ENCODE results near the gene NSMF. TPM values are rescaled to one million over a fixed set of nuclear protein-coding genes. Genes with fewer than 3 reads are reported as not detected.

NSMF gene
- total and polyA plus RNA-seq, 2 of the 8 experiments (the other 6 are each of a cell fraction or from before 2014, with no cell fraction given), result 56.7 to 65.1 TPM

- 0 out of 2 replicates have a peak, but pooled peaks cover 2% of the 10 kb centered on the region for H3K23me2 ChIP-seq (ENCODE audit: low read depth, low read length)
- no peak overlapping the region for H3K4me3 ChIP-seq (ENCODE audit: extremely low read depth in 1 of 4, insufficient read depth in 2 of 4, low read depth in 3 of 4, low read length in 4 of 4)
- no peak overlapping the region for H3K4me2 ChIP-seq (ENCODE audit: insufficient read depth in 1 of 2, low read depth in 2 of 2, low read length in 2 of 2)
- no peaks in the 10 kb centered on the region for H4K20me1 ChIP-seq (replicated peaks in 1 of 2; ENCODE audit: control insufficient read depth in 1 of 2, insufficient read depth in 2 of 2, low read length in 2 of 2)
- H3K56ac ChIP-seq (replicated peaks; ENCODE audit: insufficient read length, low read depth, low read length), result no peak overlapping the region
- no peak overlapping the region for H2BK5ac ChIP-seq (ENCODE audit: low read depth, low read length)
- no peak overlapping the region for H2AFZ ChIP-seq (ENCODE audit: low read length)
- H2BK120ac ChIP-seq (replicated peaks; ENCODE audit: low read depth, low read length), result no peak overlapping the region
- DNase-seq (ENCODE audit: low read depth in 1 of 2, low spot score in 2 of 2) (no peak), FAIRE-seq (no peak)
- H3K27ac ChIP-seq (ENCODE audit: low read depth, low read length), result no peak overlapping the region
- H3K14ac ChIP-seq (ENCODE audit: insufficient read length), result no peak overlapping the region
- 94% methylated on average over 15 of the region's 15 CpGs; no CpG with 5 or more reads in 1 of the 2 experiments for WGBS, 2 experiments (ENCODE audit: extremely low coverage in 1 of 2, insufficient coverage in 1 of 2, insufficient read length in 1 of 2, insufficient replicate concordance in 2 of 2, low coverage in 1 of 2, low lambda C conversion rate in 2 of 2, missing lambda C conversion rate in 1 of 2)
- H3K36me3 ChIP-seq (ENCODE audit: control insufficient read depth in 2 of 4, insufficient read depth in 4 of 4, low read length in 3 of 4), result no peaks in the 10 kb centered on the region
- no peak overlapping the region for H4K5ac ChIP-seq (ENCODE audit: insufficient read length, low read depth, low read length)
- H3K23ac ChIP-seq (ENCODE audit: insufficient read length), result no peak overlapping the region
- H4K8ac ChIP-seq (ENCODE audit: extremely low read depth, insufficient read depth, low read length), result no peak overlapping the region
- no peaks in the 10 kb centered on the region for H3K79me1 ChIP-seq (ENCODE audit: low read depth, low read length)
- H4K91ac ChIP-seq (replicated peaks; ENCODE audit: insufficient read length, low read length), result no peak overlapping the region
- H3K4me1 ChIP-seq (replicated peaks in 1 of 4; ENCODE audit: control insufficient read depth in 3 of 4, insufficient read depth in 4 of 4, low read length in 3 of 4), result no peaks in the 10 kb centered on the region
- H3K79me2 ChIP-seq (ENCODE audit: control insufficient read depth in 1 of 2, insufficient read depth in 2 of 2, low read length in 2 of 2), result no peaks in the 10 kb centered on the region
- H3K18ac ChIP-seq (ENCODE audit: extremely low read depth, low read length), result no peak overlapping the region
- no peak overlapping the region for H2BK20ac ChIP-seq (ENCODE audit: low read length)
- no peak overlapping the region for H2BK12ac ChIP-seq (ENCODE audit: low read depth, low read length)
- H3K27me3 ChIP-seq (replicated peaks in 1 of 4; ENCODE audit: control insufficient read depth in 3 of 4, extremely low read depth in 1 of 4, insufficient read depth in 3 of 4, low read length in 3 of 4), result no peaks in the 10 kb centered on the region
- peaks cover 0 to 25% of the 10 kb centered on the region in 2 experiments; a peak in 1 of 4 replicates for H3K9me3 ChIP-seq (ENCODE audit: insufficient read depth in 2 of 2, low read depth in 1 of 2, low read length in 1 of 2)
- CTCF ChIA-PET (ENCODE audit: partially characterized antibody), result interaction anchor here (1.0 to 1.3 kb wide), 2 partner anchors 9 to 29 kb away, joined by 3 read pairs; no protein-coding TSS in a partner anchor
- POLR2A ChIA-PET (ENCODE audit: partially characterized antibody), result no interaction called here
- H3K9ac ChIP-seq (replicated peaks in 1 of 4; ENCODE audit: extremely low read depth in 1 of 4, low read depth in 3 of 4, low read length in 3 of 4), result no peak overlapping the region
- no peak overlapping the region for H3K4ac ChIP-seq (replicated peaks; ENCODE audit: insufficient read length, low read depth, low read length)
- H2AK5ac ChIP-seq (ENCODE audit: low read depth, low read length), result no peak overlapping the region
- H2BK15ac ChIP-seq (ENCODE audit: low read length), result no peak overlapping the region
- TF ChIP-seq CTCF (IDR thresholded peaks at IDR 0.05; ENCODE audit: control extremely low read depth in 1 of 3, insufficient read depth in 1 of 3, low read depth in 1 of 3, low read length in 3 of 3), result no peak
- no peak for TF ChIP-seq TBP (IDR thresholded peaks at IDR 0.05; ENCODE audit: low read depth, low read length)
- no peak for TF ChIP-seq EGR1 (IDR thresholded peaks at IDR 0.05; ENCODE audit: borderline replicate concordance, low read depth, low read length)
- TF ChIP-seq CREB1 (IDR thresholded peaks at IDR 0.05), result no peak
- no peak for TF ChIP-seq CHD2 (IDR thresholded peaks at IDR 0.05; ENCODE audit: low read length)
Observed at GRCh38 chr9:137506274-137506673, 47.1 kb upstream of the NSMF start.

Measured in H1 (cell line).